ENCODE data around the gene LCP1. TPM values are rescaled to one million over a fixed set of nuclear protein-coding genes. Genes with fewer than 3 reads are reported as not detected.

Gene LCP1
- total RNA-seq, 1 donor from 2014 or later = 1.2 TPM

DNA sequence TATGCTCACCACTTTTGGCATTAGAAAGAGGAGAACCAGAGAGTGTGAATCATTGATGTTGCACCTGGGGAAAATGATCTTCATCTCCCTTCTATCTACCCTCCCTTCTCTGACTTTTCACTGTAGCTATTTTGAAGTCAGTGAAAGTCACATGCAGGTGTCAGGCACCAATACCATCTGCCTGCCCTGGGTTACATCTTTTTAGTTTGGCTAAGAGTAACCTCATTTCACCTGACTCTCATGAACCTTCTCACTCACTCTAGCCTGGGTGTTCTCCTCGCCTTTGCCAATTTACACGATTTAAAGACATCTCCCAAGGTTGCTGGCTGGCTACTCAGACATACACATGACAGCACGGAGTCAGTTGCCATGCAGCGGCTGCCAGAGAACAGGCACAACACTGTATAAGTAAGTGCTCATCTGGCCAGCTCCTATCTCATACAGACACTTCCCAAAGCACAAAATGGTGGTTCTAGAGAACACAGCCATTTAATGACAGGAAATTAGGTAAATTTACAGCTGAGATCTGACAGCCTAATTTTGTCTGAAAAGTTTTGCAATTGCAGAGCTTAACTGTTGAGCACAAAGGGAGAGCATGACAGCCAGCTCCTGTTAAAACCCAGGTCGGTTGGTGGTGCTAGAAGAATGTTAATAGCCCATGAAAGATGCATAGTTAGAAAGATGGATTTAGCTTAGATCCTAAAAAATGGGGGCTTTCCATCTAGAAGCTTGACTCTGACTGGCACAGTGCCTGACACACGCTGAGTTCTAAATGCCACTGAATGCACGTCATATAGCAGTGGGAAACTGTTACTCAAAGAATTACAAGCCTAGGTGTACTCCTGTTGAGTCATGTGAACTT lies 32.5 kb downstream of the LCP1 start:
- H3K27ac Mint-ChIP-seq (ENCODE audit: unreplicated experiment) = no peak overlapping the region
- H3K27me3 Mint-ChIP-seq (ENCODE audit: low read depth) = peaks cover 4% of the 10 kb centered on the region
- H3K9me3 Mint-ChIP-seq (ENCODE audit: low read depth) = no peaks in the 10 kb centered on the region
- TF ChIP-seq, protein P1, sequence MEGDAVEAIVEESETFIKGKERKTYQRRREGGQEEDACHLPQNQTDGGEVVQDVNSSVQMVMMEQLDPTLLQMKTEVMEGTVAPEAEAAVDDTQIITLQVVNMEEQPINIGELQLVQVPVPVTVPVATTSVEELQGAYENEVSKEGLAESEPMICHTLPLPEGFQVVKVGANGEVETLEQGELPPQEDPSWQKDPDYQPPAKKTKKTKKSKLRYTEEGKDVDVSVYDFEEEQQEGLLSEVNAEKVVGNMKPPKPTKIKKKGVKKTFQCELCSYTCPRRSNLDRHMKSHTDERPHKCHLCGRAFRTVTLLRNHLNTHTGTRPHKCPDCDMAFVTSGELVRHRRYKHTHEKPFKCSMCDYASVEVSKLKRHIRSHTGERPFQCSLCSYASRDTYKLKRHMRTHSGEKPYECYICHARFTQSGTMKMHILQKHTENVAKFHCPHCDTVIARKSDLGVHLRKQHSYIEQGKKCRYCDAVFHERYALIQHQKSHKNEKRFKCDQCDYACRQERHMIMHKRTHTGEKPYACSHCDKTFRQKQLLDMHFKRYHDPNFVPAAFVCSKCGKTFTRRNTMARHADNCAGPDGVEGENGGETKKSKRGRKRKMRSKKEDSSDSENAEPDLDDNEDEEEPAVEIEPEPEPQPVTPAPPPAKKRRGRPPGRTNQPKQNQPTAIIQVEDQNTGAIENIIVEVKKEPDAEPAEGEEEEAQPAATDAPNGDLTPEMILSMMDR (IDR thresholded peaks at IDR 0.05) = no peak
- no peak overlapping the region for H3K4me3 Mint-ChIP-seq (ENCODE audit: unreplicated experiment)
- peaks cover 6% of the 10 kb centered on the region for H3K4me1 Mint-ChIP-seq (ENCODE audit: low read depth)
- H3K36me3 Mint-ChIP-seq (ENCODE audit: low read depth) = no peaks in the 10 kb centered on the region
- DNase-seq (ENCODE audit: low spot score) = no peak

GRCh38 chr13:46146898-46147297 lies 35.1 kb downstream of the LCP1 start:
- no peaks in the 10 kb centered on the region for H3K36me3 Mint-ChIP-seq (ENCODE audit: low read depth)
- DNase-seq (ENCODE audit: low spot score) = no peak
- H3K4me1 Mint-ChIP-seq (ENCODE audit: low read depth) = peaks cover 4% of the 10 kb centered on the region
- H3K4me3 Mint-ChIP-seq (ENCODE audit: unreplicated experiment) = no peak overlapping the region
- peaks cover 4% of the 10 kb centered on the region for H3K27me3 Mint-ChIP-seq (ENCODE audit: low read depth)
- TF ChIP-seq, protein P1 (IDR thresholded peaks at IDR 0.05) = peak; percentile 65
- H3K9me3 Mint-ChIP-seq (ENCODE audit: low read depth) = no peaks in the 10 kb centered on the region
- no peak overlapping the region for H3K27ac Mint-ChIP-seq (ENCODE audit: unreplicated experiment)

DNA sequence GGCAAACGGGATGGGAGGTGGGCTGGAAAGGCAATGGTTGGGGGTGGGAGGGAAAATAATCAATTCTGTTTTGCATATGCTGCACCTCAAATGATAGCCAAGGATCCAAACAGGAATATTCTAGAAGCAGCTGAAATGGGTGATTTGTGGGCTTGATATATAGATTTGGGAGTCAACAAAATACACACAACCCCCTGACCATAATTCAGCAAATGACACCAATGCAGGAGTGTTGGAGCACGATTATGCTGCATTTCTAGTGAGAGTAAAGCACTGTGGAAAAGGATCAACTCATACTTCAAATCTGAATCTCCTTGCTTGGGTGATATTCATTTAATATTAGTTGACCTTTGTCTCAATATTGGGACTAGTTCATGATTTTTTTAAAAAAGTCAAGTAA lies 36.0 kb downstream of the LCP1 start:
- Mint-ChIP-seq H3K4me3 (ENCODE audit: unreplicated experiment) (no peak overlapping the region), H3K9me3 (ENCODE audit: low read depth) (no peaks in the 10 kb centered on the region), H3K27ac (ENCODE audit: unreplicated experiment) (no peak overlapping the region), H3K4me1 (ENCODE audit: low read depth) (peaks cover 4% of the 10 kb centered on the region), H3K27me3 (ENCODE audit: low read depth) (peaks cover 4% of the 10 kb centered on the region), H3K36me3 (ENCODE audit: low read depth) (no peaks in the 10 kb centered on the region)
- DNase-seq (ENCODE audit: low spot score) = no peak
- TF ChIP-seq, protein P1 (IDR thresholded peaks at IDR 0.05) = no peak

GRCh38 chr13:46145135-46145534 lies 36.8 kb downstream of the LCP1 start:
- no peak overlapping the region for H3K27ac Mint-ChIP-seq (ENCODE audit: unreplicated experiment)
- no peaks in the 10 kb centered on the region for H3K9me3 Mint-ChIP-seq (ENCODE audit: low read depth)
- TF ChIP-seq, protein P1 (IDR thresholded peaks at IDR 0.05) = no peak

GRCh38 chr13:46143184-46143701 lies 38.7 kb downstream of the LCP1 start:
- Mint-ChIP-seq H3K4me3 (ENCODE audit: unreplicated experiment) (no peak overlapping the region), H3K4me1 (ENCODE audit: low read depth) (no peaks in the 10 kb centered on the region), H3K27ac (ENCODE audit: unreplicated experiment) (no peak overlapping the region), H3K27me3 (ENCODE audit: low read depth) (no peaks in the 10 kb centered on the region), H3K36me3 (ENCODE audit: low read depth) (no peaks in the 10 kb centered on the region), H3K9me3 (ENCODE audit: low read depth) (no peaks in the 10 kb centered on the region)
- TF ChIP-seq, protein P1 (IDR thresholded peaks at IDR 0.05) = no peak
- no peak for DNase-seq (ENCODE audit: low spot score)

More at GRCh38 chr13:46145135-46145534, 36.8 kb downstream of the LCP1 start:
- H3K4me1 Mint-ChIP-seq (ENCODE audit: low read depth) = peaks cover 3% of the 10 kb centered on the region
- peaks cover 4% of the 10 kb centered on the region for H3K27me3 Mint-ChIP-seq (ENCODE audit: low read depth)
- no peaks in the 10 kb centered on the region for H3K36me3 Mint-ChIP-seq (ENCODE audit: low read depth)
- DNase-seq (ENCODE audit: low spot score) = no peak
- no peak overlapping the region for H3K4me3 Mint-ChIP-seq (ENCODE audit: unreplicated experiment)
